Smooth muscle cell (in vitro differentiated cells): ENCODE measurements around the gene SPAG9. TPM values are rescaled to one million over a fixed set of nuclear protein-coding genes. Genes with fewer than 3 reads are reported as not detected.

ENCODE experiments used
- DNase-seq: peaks from one replicate; lab custom pipeline; 2025; ENCODE audit not compliant: unreplicated experiment; lab: John Stamatoyannopoulos, UW
- H2AFZ ChIP-seq: fragments of 200-600 bp; sonication (generic); 2 replicates; pipeline ENCODE4 v1.6.0; 2016; ENCODE audit warnings: antibody characterized with exemption, low read depth, mild to moderate bottlenecking
- H3F3A ChIP-seq: fragments of 200-600 bp; sonication (generic); 2 replicates; pipeline ENCODE4 v1.6.0; 2017; ENCODE audit warnings: antibody characterized with exemption, low read depth
- H3K27ac ChIP-seq: fragments of 200-600 bp; sonication (generic); 2 replicates; pipeline ENCODE4 v1.5.1; 2016; ENCODE audit warnings: low read depth, mild to moderate bottlenecking
- H3K27me3 ChIP-seq: fragments of 200-600 bp; sonication (generic); 2 replicates; pipeline ENCODE4 v1.6.1; 2016; ENCODE audit warnings: low read depth, mild to moderate bottlenecking
- H3K36me3 ChIP-seq: fragments of 200-600 bp; sonication (generic); 2 replicates; pipeline ENCODE4 v1.5.1; 2016; ENCODE audit warnings: low read depth
- H3K4me1 ChIP-seq: fragments of 200-600 bp; sonication (generic); 2 replicates; pipeline ENCODE4 v1.5.1; 2016; ENCODE audit warnings: low read depth
- H3K4me2 ChIP-seq: fragments of 200-600 bp; sonication (generic); 2 replicates; pipeline ENCODE4 v1.6.0; 2016; ENCODE audit warnings: mild to moderate bottlenecking
- H3K4me3 ChIP-seq: fragments of 200-600 bp; sonication (generic); 2 replicates; pipeline ENCODE4 v1.5.1; 2016; ENCODE audit warnings: mild to moderate bottlenecking
- H3K79me2 ChIP-seq: fragments of 200-600 bp; sonication (generic); 2 replicates; pipeline ENCODE4 v1.6.0; 2016; ENCODE audit warnings: low read depth, mild to moderate bottlenecking
- H3K9ac ChIP-seq: fragments of 200-600 bp; sonication (generic); 2 replicates; pipeline ENCODE4 v1.6.0; 2016; ENCODE audit warnings: low read depth
- H3K9me3 ChIP-seq: fragments of 200-600 bp; sonication (generic); replicated peaks from 2 replicates; pipeline ENCODE4 v1.5.1; 2016; ENCODE audit warnings: low read depth
- H4K20me1 ChIP-seq: fragments of 200-600 bp; sonication (generic); 2 replicates; pipeline ENCODE4 v1.6.0; 2016; ENCODE audit warnings: low read depth
- WGBS: methylation state at CpG from one replicate; pipeline ENCODE4 v1.1.7; 2016; ENCODE audit warnings: low lambda C conversion rate; 5-methylcytosine and 5-hydroxymethylcytosine counted together
- polyA plus RNA-seq: library from polyadenylated mRNA; unstranded; fragments of >200 nt; fragmentation: Nextera tagmentation; extraction: Ambion mirVana; gene quantifications from 2 replicates; pipeline ENCODE4 v1.2.1, GENCODE V29; 2016
- total RNA-seq: library from RNA; depleted of rRNA; stranded (reverse); fragments of >200 nt; gene quantifications from 2 replicates; pipeline ENCODE4 v1.2.3, GENCODE V29; 2014
- TF ChIP-seq, protein P1 (sequence below): fragments of 200-600 bp; sonication (generic); IDR thresholded peaks from 2 replicates; pipeline ENCODE4 v1.5.1; 2017; ENCODE audit warnings: borderline replicate concordance, mild to moderate bottlenecking, antibody characterized with exemption; ENCODE audit not compliant: insufficient read depth, poor library complexity, severe bottlenecking

The SPAG9 gene
- total and polyA plus RNA-seq, 2 experiments from 2014 or later = 29.1 to 64.8 TPM

DNA sequence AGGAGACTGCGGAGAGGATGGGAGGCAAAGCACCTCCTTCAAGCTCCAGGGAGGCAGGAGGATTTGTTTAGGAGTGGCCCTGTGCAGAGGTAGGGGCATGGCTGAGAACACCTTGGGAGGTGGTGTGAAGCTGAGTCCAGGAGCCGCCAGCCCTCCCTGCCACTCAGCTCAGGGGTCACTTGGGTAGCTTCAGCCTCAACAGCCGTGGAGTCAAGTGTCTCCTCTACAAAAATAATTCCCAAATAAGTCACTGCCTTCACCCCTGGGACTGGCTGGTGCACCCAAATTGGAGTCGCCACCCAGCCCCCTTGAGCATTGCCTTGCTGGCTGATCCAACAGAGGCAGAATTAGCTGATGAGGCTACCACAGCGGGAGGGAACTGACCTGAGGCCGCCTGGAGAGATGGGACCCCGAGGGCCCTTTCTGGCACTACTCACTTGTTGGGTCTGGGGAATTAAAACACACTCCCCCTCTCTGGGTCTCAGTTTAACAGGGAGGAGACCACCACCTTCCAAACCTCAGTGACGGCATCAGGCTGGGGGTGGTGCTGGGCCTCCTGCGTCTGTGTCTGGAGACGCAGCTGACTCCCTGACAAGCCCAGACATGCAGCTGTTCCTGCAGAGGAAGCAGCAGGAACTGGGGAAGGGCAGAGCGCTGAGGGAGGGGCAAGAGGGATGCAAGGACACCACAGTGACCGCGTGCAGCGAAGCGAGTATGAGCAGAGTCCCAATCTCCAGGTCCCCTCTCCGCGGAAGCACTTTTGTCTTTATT lies 166.7 kb downstream of the SPAG9 start:
- Histone ChIP-seq H3K4me3 (no peak overlapping the region), H3F3A (no peaks in the 10 kb centered on the region), H3K9ac (peak overlapping the region; percentile 69), H3K27me3 (no peaks in the 10 kb centered on the region), H3K9me3 (no peaks in the 10 kb centered on the region), H3K36me3 (no peaks in the 10 kb centered on the region), H2AFZ (no peak overlapping the region), H3K27ac (peak overlapping the region; percentile 91), H4K20me1 (no peaks in the 10 kb centered on the region), H3K79me2 (no peaks in the 10 kb centered on the region), H3K4me1 (peaks cover 29% of the 10 kb centered on the region), H3K4me2 (peak overlapping the region; percentile 65)
- TF ChIP-seq, protein P1, sequence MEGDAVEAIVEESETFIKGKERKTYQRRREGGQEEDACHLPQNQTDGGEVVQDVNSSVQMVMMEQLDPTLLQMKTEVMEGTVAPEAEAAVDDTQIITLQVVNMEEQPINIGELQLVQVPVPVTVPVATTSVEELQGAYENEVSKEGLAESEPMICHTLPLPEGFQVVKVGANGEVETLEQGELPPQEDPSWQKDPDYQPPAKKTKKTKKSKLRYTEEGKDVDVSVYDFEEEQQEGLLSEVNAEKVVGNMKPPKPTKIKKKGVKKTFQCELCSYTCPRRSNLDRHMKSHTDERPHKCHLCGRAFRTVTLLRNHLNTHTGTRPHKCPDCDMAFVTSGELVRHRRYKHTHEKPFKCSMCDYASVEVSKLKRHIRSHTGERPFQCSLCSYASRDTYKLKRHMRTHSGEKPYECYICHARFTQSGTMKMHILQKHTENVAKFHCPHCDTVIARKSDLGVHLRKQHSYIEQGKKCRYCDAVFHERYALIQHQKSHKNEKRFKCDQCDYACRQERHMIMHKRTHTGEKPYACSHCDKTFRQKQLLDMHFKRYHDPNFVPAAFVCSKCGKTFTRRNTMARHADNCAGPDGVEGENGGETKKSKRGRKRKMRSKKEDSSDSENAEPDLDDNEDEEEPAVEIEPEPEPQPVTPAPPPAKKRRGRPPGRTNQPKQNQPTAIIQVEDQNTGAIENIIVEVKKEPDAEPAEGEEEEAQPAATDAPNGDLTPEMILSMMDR = no peak
- 34% methylated on average over 17 of the region's 17 CpGs for WGBS
- DNase-seq = no peak

DNA sequence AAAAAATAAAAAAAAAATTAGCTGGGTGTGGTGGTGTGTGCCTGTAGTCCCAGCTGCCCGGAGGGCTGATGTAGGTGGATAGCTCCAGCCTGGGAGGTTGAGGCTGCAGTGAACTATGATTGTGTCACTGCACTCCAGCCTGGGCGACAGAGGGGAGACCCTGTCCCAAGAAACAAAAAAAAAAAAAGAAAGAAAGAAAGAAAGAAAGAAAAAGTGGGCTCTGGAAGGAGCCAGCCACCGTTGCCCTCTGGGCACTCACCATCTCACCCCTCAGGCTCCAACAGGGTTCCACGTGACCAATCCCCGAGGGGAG lies 167.2 kb downstream of the SPAG9 start:
- 82% methylated on average over 5 of the region's 5 CpGs for WGBS
- no peak overlapping the region for H2AFZ ChIP-seq
- no peak for DNase-seq
- peak overlapping the region; percentile 91 for H3K27ac ChIP-seq
- H3F3A ChIP-seq = no peaks in the 10 kb centered on the region
- no peaks in the 10 kb centered on the region for H3K27me3 ChIP-seq
- peak overlapping the region; percentile 65 for H3K4me2 ChIP-seq
- TF ChIP-seq, protein P1 = no peak
- H3K79me2 ChIP-seq = no peaks in the 10 kb centered on the region
- no peaks in the 10 kb centered on the region for H3K9me3 ChIP-seq
- peak overlapping the region; percentile 69 for H3K9ac ChIP-seq
- H3K36me3 ChIP-seq = no peaks in the 10 kb centered on the region
- H3K4me1 ChIP-seq = peaks cover 31% of the 10 kb centered on the region
- no peak overlapping the region for H3K4me3 ChIP-seq
- H4K20me1 ChIP-seq = no peaks in the 10 kb centered on the region

- no peak for DNase-seq
- H3K79me2 ChIP-seq = no peaks in the 10 kb centered on the region
- no peak overlapping the region for H3K9ac ChIP-seq
- no peaks in the 10 kb centered on the region for H3F3A ChIP-seq
- H3K36me3 ChIP-seq = no peaks in the 10 kb centered on the region
- H3K4me1 ChIP-seq = peaks cover 31% of the 10 kb centered on the region
- no peak overlapping the region for H2AFZ ChIP-seq
- TF ChIP-seq, protein P1 = no peak
- WGBS = 82% methylated on average over 6 of the region's 6 CpGs
- H3K4me3 ChIP-seq = no peak overlapping the region
- no peaks in the 10 kb centered on the region for H3K27me3 ChIP-seq
- H4K20me1 ChIP-seq = no peaks in the 10 kb centered on the region
- H3K4me2 ChIP-seq = no peak overlapping the region
- H3K9me3 ChIP-seq = no peaks in the 10 kb centered on the region
- H3K27ac ChIP-seq = peak overlapping the region; percentile 91
Observed at GRCh38 chr17:50952889-50953288, 167.8 kb downstream of the SPAG9 start.

GRCh38 chr17:50952013-50952412 lies 168.7 kb downstream of the SPAG9 start:
- no peaks in the 10 kb centered on the region for H3K27me3 ChIP-seq
- H3K4me1 ChIP-seq = peaks cover 31% of the 10 kb centered on the region
- 84% methylated on average over 5 of the region's 5 CpGs for WGBS
- no peak overlapping the region for H3K9ac ChIP-seq
- peak overlapping the region; percentile 19 for H3K27ac ChIP-seq
- H3K36me3 ChIP-seq = no peaks in the 10 kb centered on the region
- TF ChIP-seq, protein P1 = no peak
- H3K9me3 ChIP-seq = no peaks in the 10 kb centered on the region
- H3K79me2 ChIP-seq = no peaks in the 10 kb centered on the region
- DNase-seq = no peak
- H3K4me2 ChIP-seq = no peak overlapping the region
- H3K4me3 ChIP-seq = no peak overlapping the region
- no peaks in the 10 kb centered on the region for H3F3A ChIP-seq
- no peak overlapping the region for H2AFZ ChIP-seq
- H4K20me1 ChIP-seq = no peaks in the 10 kb centered on the region
